Panc1 (cell line): ENCODE data around the gene PRLHR. TPM values are rescaled to one million over a fixed set of nuclear protein-coding genes. Genes with fewer than 3 reads are reported as not detected.
A peak's percentile ranks its signal among the peaks of the same experiment; 100 is the strongest.

ENCODE experiments used
- ATAC-seq: fragments of 200-7000 bp; cut with Tn5 transposase; 2 replicates; pipeline ENCODE4 v1.9.1; 2020; ENCODE audit warnings: mild to moderate bottlenecking, moderate library complexity
- BruUV-seq: library from RNA; stranded (reverse); fragments of 400-500 nt; replicated peaks from 2 replicates; lab custom pipeline; 2021; lab: Mats Ljungman, UMichigan
- CTCF ChIA-PET: fragments of 300-600 bp; sonication (Branson Sonifier 250); formaldehyde crosslinking; loops from one replicate; lab custom pipeline; 2022; ENCODE audit warnings: antibody characterized with exemption; lab: Charles Lee
- POLR2A ChIA-PET: fragments of 300-600 bp; sonication (Branson Sonifier 250); formaldehyde crosslinking; loops from one replicate; lab custom pipeline; 2022; ENCODE audit warnings: antibody characterized with exemption; lab: Charles Lee
- DNase-seq: peaks from one replicate; pipeline ENCODE4 v3.0.0-alpha.2; 2010; ENCODE audit warnings: low read depth, low spot score
- H3K27ac ChIP-seq: 2 replicates; pipeline ENCODE4 v1.5.1; 2011; ENCODE audit warnings: mild to moderate bottlenecking, low read length, inconsistent platforms
- H3K27me3 ChIP-seq: fragments of 200-500 bp; sonication (Bioruptor generic); 2 replicates; pipeline ENCODE4 v1.6.0; 2014; ENCODE audit warnings: low read length, inconsistent platforms; ENCODE audit not compliant: control insufficient read depth, insufficient read depth
- H3K36me3 ChIP-seq: fragments of 200-500 bp; sonication (Bioruptor generic); 2 replicates; pipeline ENCODE4 v1.5.1; 2014; ENCODE audit warnings: inconsistent platforms, mild to moderate bottlenecking, low read length, moderate library complexity; ENCODE audit not compliant: control insufficient read depth, insufficient read depth
- H3K4me1 ChIP-seq: 2 replicates; pipeline ENCODE4 v1.5.1; 2011; ENCODE audit warnings: inconsistent platforms, mild to moderate bottlenecking, low read length, moderate library complexity; ENCODE audit not compliant: control insufficient read depth, insufficient read depth
- H3K4me3 ChIP-seq, 2 experiments: 2 replicates each; pipeline ENCODE4 v1.5.1; 2011 to 2012; ENCODE audit warnings: low read depth in 2 of 2, low read length in 2 of 2, mild to moderate bottlenecking in 2 of 2, inconsistent platforms in 1 of 2, moderate library complexity in 1 of 2
- H3K9me3 ChIP-seq: fragments of 200-500 bp; sonication (Bioruptor generic); 2 replicates; pipeline ENCODE4 v1.5.1; 2014; ENCODE audit warnings: low read depth, mild to moderate bottlenecking, inconsistent platforms, low read length, moderate library complexity; ENCODE audit not compliant: control insufficient read depth, insufficient read depth
- CTCF ChIP-seq: fragments of 450-650 bp; IDR thresholded peaks from 2 replicates; pipeline ENCODE4 v1.5.1; 2017; ENCODE audit warnings: mild to moderate bottlenecking
- POLR2AphosphoS5 ChIP-seq: IDR thresholded peaks from 2 replicates; pipeline ENCODE4 v1.6.1; 2012; ENCODE audit warnings: mild to moderate bottlenecking, low read depth, low read length, moderate library complexity
- SIN3A ChIP-seq: IDR thresholded peaks from 2 replicates; pipeline ENCODE4 v1.6.1; 2012; ENCODE audit warnings: low read depth, mild to moderate bottlenecking, low read length, moderate library complexity, borderline replicate concordance; ENCODE audit not compliant: insufficient read depth
- TCF7L2 ChIP-seq: IDR thresholded peaks from 2 replicates; pipeline ENCODE4 v1.6.1; 2011; ENCODE audit warnings: mild to moderate bottlenecking, low read depth, low read length, inconsistent platforms
- in situ Hi-C: cut with HindIII; loops from 2 replicates; pipeline ENCODE4 v1.10.0; 2016; ENCODE audit warnings: low sequenced_read_pairs, low pct_unique_long_range_greater_than_20kb
- intact Hi-C: fragments of 100-400 bp; cut with micrococcal nuclease; formaldehyde crosslinking; loops from one replicate; pipeline ENCODE4 v1.10.0; 2022; ENCODE audit not compliant: unreplicated experiment
- total RNA-seq: library from RNA; stranded (reverse); gene quantifications from one replicate; pipeline ENCODE4 v1.2.1, GENCODE V29; 2021; ENCODE audit not compliant: unreplicated experiment
- TF ChIP-seq, protein P1 (sequence below), 2 experiments: IDR thresholded peaks; 2 replicates each; pipeline ENCODE4 v1.6.1; 2011 to 2012; ENCODE audit warnings: low read depth in 2 of 2, control low read depth in 1 of 2, low read length in 1 of 2, mild to moderate bottlenecking in 1 of 2, moderate library complexity in 1 of 2; ENCODE audit not compliant: insufficient read depth in 1 of 2

The PRLHR gene
- total RNA-seq, 1 experiment from 2014 or later = not detected

DNA sequence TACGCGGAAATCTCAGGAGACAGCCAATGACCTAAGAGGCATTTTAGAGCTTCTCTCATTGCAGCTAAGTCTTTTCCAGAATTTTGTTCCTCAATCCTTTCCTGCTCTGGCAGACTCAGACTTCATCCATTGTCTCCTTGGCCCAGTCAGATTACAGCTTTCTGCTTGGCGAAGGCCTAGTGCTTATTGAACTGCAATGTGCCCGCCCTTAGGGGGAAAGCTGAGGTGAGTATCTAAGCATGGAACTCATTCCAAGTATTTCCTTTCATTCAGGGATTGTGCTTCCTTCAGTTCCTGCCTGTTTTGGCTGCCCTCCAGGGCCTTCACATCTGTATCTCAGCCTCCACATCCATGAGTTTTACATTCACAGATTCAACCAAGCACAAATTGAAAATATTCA, 37.5 kb downstream of the PRLHR start:
- intact Hi-C loops (no loop called here), in situ Hi-C loops (no loop called here)
- H3K4me1 ChIP-seq = no peaks in the 10 kb centered on the region
- DNase-seq (no peak), ATAC-seq (no peak)
- no TSS peak for BruUV-seq
- ChIA-PET CTCF (no interaction called here), POLR2A (no interaction called here)
- H3K27ac ChIP-seq = no peak overlapping the region
- no peak for TF ChIP-seq TCF7L2
- no peak for TF ChIP-seq SIN3A
- no peak for TF ChIP-seq CTCF
- TF ChIP-seq POLR2AphosphoS5 = no peak
- TF ChIP-seq, protein P1, sequence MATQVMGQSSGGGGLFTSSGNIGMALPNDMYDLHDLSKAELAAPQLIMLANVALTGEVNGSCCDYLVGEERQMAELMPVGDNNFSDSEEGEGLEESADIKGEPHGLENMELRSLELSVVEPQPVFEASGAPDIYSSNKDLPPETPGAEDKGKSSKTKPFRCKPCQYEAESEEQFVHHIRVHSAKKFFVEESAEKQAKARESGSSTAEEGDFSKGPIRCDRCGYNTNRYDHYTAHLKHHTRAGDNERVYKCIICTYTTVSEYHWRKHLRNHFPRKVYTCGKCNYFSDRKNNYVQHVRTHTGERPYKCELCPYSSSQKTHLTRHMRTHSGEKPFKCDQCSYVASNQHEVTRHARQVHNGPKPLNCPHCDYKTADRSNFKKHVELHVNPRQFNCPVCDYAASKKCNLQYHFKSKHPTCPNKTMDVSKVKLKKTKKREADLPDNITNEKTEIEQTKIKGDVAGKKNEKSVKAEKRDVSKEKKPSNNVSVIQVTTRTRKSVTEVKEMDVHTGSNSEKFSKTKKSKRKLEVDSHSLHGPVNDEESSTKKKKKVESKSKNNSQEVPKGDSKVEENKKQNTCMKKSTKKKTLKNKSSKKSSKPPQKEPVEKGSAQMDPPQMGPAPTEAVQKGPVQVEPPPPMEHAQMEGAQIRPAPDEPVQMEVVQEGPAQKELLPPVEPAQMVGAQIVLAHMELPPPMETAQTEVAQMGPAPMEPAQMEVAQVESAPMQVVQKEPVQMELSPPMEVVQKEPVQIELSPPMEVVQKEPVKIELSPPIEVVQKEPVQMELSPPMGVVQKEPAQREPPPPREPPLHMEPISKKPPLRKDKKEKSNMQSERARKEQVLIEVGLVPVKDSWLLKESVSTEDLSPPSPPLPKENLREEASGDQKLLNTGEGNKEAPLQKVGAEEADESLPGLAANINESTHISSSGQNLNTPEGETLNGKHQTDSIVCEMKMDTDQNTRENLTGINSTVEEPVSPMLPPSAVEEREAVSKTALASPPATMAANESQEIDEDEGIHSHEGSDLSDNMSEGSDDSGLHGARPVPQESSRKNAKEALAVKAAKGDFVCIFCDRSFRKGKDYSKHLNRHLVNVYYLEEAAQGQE (IDR thresholded peaks at IDR 0.05; ENCODE audit: insufficient read depth in 1 of 2, low read depth in 2 of 2, low read length in 1 of 2) = no peak
- no peaks in the 10 kb centered on the region; the same call in 1 of the 2 replicates for H3K36me3 ChIP-seq
- no peaks in the 10 kb centered on the region for H3K9me3 ChIP-seq
- H3K4me3 ChIP-seq = no peak overlapping the region
- peaks cover 41% of the 10 kb centered on the region for H3K27me3 ChIP-seq

DNA sequence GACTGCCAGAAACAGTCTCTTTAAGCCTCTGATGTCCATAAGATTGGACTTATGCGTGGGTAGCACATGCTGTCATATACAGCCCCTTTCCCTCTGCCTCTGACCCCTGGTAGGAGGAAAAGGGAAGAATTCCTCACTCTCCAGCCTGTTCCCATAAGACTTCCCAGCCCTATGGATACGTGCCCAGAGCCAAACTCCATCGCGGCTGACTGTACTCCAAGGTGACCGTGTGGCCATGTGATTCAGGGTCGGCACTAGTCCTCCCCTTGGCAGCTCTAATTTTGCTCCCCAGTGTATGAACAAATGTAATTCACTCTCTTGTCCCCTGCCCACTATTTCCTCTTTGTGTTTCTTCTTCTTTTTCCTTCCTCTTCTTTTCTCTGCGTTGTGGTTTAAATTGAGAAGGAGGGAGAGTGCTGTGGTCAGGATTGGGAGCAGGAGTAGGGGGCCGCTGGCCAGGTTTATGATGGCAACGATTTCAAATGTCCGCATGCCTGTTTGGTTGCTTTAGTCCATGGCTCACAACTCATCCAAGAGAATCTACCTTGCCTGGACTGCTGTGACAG, 43.8 kb downstream of the PRLHR start:
- in situ Hi-C loops = no loop called here
- TF ChIP-seq POLR2AphosphoS5 = no peak
- TF ChIP-seq SIN3A = no peak
- TF ChIP-seq TCF7L2 = no peak
- TF ChIP-seq, protein P1 (IDR thresholded peaks at IDR 0.05; ENCODE audit: insufficient read depth in 1 of 2, low read depth in 2 of 2, low read length in 1 of 2) = no peak
- TF ChIP-seq CTCF = no peak
- no peak for DNase-seq
- H3K9me3 ChIP-seq = no peaks in the 10 kb centered on the region
- no peak overlapping the region for H3K4me3 ChIP-seq
- POLR2A ChIA-PET = no interaction called here
- no peaks in the 10 kb centered on the region; the same call in 1 of the 2 replicates for H3K36me3 ChIP-seq
- intact Hi-C loops = no loop called here
- peaks cover 37% of the 10 kb centered on the region for H3K27me3 ChIP-seq
- CTCF ChIA-PET = no interaction called here
- ATAC-seq = peak; percentile 34; the same call in 1 of the 2 replicates
- H3K27ac ChIP-seq = no peak overlapping the region
- no TSS peak for BruUV-seq
- no peaks in the 10 kb centered on the region for H3K4me1 ChIP-seq
